ENCODE results near the gene EXOC2.

Gene EXOC2

DNA sequence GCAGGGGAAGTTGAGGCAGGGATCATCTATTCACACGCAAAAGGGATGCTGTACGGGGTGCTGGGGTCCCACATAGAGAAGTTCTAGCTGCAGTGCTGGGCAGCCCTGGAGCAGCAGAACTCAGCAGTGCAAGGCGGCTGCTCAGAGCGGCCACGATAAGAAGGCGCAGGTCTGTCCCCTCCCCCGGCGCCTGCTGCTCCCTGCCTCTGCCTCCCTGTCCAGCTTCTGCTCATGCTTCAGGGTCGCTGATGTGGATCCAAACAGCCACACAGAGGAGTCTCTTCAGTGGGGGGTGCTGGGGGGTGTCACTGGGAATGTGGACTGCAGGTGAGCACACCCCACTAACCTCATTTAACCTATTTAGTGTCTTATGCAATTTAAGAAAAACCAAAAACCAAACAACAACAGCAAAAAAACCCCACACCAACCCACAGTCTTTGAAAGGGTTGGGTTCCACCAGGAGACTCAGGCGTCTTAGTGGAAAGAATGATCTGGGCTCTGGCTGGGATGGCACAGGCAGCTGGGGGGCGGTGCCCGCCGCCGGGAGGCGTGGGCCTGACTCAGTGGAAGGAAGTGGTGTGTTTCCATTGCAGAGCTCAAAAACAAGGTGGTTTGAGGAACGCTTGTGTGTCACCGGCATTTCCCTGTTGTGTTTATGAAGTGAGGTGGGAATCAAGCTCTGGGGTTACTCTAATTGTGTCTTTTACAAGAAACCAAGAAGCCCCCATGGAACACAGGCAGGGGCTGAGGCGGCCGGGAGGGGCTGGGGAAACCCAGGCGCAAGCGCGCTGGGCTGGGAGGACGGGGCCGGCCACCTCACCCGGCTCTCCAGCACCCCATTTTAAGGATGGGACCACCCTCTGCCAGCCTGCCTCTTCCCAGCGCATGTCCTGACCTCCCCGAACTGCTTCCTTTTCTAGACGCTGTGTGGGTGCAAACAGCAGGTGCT, 246.2 kb downstream of the EXOC2 start:
- DNase-seq (ENCODE audit: low read depth in 3 of 3, low spot score in 1 of 3) = peak; percentile 81 to 85 (median 82)

DNA sequence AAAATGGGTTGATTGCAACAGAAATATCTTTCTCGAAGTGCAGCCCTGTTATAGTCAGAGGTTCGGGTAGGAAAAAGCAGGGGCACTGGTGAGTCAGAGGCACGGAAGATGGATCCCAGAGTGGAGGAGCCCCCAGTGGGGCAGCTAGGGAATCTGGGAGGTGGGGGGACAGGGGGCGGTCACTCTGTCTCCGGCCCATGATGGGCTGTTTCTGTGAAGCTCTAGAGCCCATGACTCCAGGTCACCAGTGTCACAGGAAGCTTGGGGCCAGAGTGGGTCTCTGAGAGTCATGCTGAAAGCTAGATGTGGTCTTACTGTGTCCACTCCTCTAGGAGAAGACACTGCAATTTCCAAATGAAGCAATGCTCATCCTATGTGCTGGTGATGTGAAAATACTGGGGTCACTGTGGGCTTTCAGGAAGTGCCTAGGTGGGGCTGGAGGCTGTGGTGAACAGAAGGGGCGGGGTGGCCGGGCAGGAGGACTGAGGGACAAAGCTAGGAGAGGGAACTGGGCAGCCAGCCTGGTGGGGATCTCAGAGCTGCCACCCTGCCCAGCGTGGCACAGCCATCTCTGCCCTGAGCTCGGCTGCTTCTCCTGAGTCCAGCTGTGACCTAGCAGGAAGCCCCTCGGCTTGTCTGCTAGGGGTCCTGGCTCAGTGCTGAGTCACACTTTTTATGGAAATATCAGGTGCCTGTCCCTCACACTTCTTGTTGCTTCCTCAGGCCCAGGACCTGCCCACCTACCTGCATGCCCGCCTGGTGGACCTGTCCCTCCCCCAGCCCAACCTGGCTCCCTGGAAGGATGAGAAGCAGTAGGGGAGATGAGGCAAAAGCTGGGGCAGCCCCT, 247.1 kb downstream of the EXOC2 start:
- no peak for DNase-seq (ENCODE audit: low read depth in 3 of 3, low spot score in 1 of 3)

DNA sequence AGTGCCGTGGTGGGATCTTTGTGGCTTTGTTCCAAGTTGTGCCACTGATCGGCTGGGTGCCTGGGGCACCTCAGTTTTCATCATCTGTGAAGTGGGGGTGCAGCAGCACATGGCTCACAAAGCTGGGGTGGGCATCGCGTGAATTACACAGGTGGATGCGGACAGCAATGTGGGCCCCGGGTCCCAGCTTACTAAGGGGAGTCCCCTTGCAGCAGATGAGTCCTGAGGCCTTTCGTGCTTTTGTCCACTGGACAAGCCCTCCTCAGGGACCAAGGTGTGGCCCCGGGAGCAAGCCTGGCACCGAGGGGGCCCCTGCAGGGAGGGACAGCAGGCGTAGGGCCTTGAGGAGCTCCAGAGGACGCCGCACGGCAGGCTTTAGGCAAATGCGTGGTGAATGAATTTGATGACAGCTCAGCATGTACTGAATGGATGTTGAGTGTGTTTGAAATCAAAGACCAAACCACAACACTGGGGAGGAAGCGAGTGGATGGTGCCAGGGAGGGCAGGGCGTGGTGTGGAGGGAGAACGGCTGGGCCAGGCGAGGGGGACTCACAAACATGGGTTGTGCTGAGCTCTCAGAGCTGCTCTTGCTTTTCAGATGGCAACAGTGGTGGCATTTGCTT, 248.2 kb downstream of the EXOC2 start:
- peak in 1 of 3 donors; percentile 33 for DNase-seq (ENCODE audit: low read depth in 3 of 3, low spot score in 1 of 3)

DNA sequence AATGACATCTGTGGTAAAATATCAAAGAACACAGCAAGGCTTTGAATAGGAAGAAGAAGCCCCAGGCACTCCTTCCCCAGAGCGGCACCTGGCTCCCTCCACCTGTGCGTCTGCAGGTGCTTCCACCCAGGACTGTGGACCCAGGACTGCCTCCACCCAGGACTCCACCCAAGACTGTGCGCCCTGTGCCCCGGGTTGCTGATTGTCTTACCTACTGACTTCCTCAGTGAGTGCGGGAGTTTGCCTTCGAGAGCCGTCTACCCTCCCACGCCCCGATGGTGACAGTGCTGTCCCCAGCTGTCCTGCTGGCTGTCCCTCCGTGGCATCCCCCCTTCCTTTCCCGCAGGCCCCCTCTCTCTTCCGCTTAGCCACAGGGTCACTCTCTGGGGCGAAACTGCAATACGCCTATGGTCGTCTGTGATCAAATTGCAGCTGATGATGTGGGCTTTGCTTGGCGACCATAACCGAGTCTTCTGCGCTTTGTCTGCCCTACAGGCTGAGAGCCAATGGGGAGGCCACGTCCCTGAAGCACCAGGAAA, 249.2 kb downstream of the EXOC2 start:
- no peak for DNase-seq (ENCODE audit: low read depth in 3 of 3, low spot score in 1 of 3)

DNA sequence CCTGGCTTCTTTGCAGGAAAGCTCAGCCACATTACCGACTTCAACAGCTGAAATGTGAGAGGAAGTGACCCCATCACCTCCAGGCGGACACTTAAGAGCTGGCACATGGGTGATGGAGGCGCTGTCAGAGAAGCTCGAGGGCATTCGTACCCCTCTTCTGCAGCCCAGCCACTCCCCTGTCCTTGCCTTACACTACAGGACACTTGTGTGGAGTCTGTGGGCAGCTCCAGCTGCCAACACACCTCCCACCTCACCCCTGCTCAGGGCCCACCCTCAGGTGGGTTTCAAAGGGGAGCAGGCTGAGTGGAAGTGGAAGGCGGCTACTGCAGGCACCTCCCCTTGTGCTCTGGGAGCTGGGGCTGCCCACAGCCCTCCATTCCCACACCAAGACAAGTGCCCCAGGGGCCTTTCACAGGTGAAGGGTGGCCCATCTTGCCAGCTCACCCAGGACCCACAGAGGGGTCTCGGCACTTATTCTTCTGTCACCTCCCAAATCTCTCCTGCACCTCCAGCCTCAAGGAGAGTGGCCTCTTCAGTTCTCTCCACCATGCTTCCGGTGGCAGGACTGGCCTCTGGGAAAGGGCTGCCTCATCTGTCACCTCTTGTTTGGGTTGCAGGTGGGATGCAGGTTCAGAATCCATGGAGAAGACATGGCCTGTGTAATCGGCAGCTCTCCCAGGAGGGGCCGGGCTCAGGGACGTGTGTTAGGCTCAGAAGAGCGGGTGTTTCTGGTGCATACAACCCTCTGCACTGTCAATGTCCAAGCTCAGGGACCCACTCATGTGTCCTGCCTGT, 251.6 kb downstream of the EXOC2 start:
- DNase-seq (ENCODE audit: low read depth in 3 of 3, low spot score in 1 of 3) = no peak

DNA sequence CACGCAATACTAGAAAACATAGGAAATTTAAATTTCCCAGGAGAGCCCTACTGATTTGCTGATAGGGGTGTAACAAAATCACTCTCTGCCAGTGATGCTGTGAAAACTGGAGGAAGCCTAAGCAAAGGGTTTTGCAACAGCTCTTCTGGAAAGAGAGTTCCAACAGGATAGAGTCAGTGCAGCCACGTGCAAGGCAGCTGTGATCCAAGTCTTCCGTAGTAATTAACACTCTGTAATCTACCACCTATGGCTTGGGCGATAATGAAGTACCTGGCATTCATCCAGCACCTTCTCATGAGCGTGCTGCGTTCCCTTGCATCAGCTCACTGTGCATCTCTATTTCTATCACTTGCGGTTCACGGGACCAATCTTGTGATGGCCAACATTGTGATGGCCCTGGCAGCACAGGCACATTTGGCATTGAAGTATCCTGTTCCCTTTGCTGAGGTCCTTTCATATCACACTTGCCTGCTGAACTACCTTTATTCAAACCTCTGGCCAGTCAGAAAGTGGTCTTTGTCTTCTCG, 253.2 kb downstream of the EXOC2 start:
- no peak for DNase-seq (ENCODE audit: low read depth in 3 of 3, low spot score in 1 of 3)

DNA sequence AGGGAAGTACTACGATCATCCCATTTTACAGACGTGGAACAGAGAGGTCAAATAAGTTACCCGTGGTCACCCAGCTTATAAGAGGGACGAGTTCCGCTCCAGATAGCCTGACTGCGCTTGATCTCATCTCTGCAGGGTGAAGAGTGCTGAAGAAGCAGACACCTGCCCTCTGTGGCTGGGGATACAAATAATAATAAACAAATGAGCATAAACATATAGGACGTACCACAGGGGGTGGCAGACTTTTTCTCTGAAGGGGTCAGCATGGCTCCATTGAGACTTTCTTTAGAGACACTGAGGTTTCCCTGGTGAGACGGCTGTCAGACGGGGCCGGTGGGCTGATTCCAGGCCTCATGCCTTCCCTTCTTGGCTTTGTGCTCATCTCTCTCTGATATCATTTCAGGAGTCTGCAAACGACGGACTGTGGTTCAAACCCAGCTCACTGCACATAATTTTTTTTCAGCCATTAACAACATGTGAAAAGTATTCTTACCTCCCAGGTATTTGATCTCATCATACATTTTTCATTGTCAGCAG, 254.2 kb downstream of the EXOC2 start:
- DNase-seq (ENCODE audit: low read depth in 3 of 3, low spot score in 1 of 3) = no peak

DNA sequence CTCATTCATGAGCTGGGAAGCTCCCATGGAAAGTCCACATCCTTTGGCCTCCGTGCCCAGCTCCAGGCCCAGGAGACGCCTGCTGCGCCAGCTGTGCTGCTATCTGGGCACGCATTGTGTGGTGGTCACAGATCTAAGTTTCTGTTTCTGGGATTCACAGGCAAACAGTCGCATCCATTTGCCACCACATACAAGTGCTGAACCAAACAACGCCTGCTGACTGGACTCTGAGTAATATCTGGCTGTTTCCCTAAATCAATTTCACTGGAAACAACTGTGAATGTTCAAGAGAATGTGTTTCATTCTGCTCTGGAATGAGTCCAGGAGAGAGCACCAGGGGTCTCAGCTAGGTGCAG, 255.9 kb downstream of the EXOC2 start:
- no peak for DNase-seq (ENCODE audit: low read depth in 3 of 3, low spot score in 1 of 3)

DNA sequence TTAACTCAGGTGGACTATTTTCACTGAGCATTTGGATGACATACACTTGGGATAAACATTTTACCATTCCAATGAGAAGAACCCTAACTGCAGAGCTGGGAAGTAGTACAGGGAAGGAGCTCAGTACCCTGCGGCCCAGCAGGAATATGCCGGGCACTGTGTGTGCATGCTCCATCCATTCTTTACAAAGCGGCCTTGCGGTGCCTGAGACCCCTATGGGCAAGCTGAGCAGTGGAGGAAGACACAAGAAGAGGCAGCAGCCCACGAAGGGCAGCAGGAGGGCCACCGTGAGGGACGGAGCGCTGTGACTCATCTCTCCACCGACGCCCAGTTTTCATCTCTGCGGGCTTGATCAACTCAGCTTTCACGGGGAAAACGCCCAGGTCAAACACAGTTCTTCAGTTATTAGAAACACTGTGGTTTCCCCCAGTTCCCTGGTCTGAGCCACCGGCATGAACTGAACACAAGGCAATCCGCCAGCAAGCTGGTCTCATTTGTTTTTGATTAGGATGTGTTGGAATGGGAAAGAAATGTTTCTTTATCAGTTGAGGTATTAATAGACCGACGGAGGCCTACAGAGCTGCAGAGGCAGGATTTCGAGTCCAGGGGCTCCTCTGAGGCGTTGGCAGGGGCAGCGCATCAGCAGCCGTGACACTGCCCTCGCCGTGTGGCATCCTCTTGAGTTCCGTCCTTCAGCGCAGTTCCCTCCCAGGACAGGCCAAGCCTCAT, 256.5 kb downstream of the EXOC2 start:
- DNase-seq (ENCODE audit: low read depth in 3 of 3, low spot score in 1 of 3) = no peak

DNA sequence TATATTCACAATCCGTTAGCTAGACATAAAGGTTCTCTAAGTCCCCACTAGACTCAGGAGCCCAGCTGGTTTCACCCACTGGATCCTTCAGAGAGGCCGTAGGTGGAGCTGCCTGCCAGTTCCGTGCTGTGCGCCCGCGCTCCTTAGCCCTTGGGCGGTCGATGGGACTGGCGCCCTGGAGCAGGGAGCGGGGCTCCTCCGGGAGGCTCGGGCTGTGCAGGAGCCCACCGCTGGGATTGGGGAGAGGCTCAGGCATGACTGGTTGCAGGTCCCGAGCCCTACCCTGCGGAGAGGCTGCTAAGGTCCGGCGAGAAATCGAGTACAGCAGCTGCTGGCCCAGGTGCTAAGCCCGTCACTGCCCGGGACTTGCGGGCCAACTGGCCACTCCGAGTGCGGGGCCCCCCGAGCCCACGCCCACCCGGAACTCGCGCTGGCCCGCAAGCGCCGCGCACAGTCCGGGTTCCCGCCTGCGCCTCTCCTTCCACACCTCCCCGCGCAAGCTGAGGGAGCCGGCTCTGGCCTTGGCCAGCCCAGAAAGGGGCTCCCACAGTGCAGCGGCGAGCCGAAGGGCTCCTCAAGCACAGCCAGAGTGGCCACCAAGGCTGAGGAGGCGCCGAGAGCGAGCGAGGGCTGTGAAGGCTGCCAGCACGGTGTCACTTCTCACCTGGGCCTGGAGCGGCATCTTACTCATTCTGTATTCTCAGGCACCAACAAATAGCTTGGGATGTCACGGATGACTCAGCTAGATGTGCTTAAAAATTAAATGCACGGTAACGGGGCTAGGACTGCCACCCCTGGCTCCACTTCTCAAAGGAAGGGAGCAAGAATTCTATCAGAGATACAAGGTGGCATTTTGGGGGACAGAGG, 257.3 kb downstream of the EXOC2 start:
- DNase-seq (ENCODE audit: low read depth in 3 of 3, low spot score in 1 of 3) = no peak

Data from stimulated activated CD4-positive, alpha-beta T cell treated with anti-CD3 and anti-CD28 coated beads, TNF-alpha, amount 100 ng/mL, for 1 hour (primary cell).